GM19455 (cell line): Measurements from ENCODE around the gene LYSET.
A peak's percentile ranks its signal among the peaks of the same experiment; 100 is the strongest.
"Not testable (repeated sequence)": the region's sequence is repeated elsewhere in the genome, so short reads cannot be mapped to it uniquely, and the experiment has no call there.

Experiments used
- ATAC-seq: cut with Tn5 transposase; IDR thresholded peaks from one replicate; pipeline ENCODE4 v1.9.1; 2021; ENCODE audit not compliant: unreplicated experiment

The LYSET gene

DNA sequence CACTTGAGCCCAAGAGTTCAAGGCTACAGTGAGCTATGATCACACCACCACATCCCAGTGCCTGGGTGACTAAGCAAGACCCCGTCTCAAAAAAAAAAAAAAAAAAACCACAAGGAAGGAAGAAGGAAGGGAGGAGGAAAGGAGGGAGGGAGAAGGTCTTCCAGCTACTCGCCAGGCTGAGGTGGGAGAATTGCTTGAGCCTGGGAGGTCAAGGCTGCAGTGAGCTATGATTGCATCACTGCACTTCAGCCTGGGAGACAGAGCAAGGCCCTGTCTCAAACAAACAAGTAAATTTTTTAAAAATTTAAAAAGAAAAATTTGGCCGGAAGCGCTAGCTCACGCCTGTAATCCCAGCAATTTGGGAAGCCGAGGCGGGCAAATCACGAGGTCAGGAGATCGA lies 16.5 kb upstream of the LYSET start:
- not testable (repeated sequence) for ATAC-seq

- ATAC-seq, result not testable (repeated sequence)
Observed at GRCh38 chr14:93169619-93170018, 15.5 kb upstream of the LYSET start.

GRCh38 chr14:93170141-93170540 lies 15.0 kb upstream of the LYSET start:
- ATAC-seq, result not testable (repeated sequence)

DNA sequence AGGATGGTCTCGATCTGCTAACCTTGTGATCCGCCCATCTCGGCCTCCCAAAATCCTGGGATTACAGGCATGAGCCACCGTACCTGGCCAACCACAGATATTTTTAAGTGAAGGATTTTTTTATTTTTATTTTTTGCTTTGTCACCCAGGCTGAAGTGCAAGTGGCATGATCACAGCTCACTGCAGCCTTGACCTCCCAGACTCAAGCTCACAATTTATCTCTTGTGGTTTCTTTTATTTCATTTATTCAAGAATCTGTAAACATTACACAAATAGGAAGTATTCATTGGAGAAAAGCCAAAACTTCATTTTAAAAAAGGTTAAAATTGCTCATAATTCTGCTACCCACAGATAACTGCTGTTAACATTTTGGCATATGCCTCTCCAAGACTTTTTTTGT lies 13.7 kb upstream of the LYSET start:
- ATAC-seq, result no peak

DNA sequence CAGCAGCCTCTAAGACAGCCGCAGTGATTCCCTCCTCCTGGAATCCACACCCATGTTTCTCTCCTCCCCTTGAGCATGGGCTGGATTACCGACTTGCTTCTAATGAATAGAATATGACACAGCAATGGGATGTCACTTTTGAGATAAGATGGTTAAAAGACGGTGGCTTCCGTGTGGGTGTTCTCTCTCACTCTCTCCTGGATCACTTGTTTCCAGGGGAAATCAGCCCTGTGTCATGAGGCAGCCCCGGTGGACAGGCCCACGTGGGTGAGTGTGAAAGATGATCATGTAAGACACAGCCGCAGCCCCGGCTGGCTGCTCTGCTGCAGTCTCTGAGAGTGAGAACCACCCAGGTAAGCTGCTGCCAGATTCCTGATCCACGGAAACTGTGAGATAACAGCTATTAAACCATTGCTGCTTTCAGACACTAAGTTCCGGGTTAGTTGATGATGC lies 11.1 kb upstream of the LYSET start:
- ATAC-seq, result no peak

DNA sequence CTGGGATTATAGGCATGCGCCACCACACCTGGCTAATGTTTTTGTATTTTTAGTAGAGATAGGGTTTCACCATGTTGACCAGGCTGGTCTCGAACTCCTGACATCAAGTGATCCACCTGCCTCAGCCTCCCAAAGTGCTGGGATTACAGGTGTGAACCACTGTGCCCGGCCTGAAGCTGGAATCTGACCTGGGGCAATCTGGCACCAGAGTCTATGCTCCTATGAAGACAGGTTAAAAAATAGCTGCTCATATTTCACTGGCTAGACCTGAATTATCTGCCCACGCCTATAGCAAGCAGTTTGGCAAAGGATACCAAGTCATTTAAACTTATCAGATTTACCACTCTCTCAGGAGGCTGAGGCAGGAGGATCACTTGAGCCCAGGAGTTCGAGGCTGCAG lies 10.4 kb upstream of the LYSET start:
- not testable (repeated sequence) for ATAC-seq

- ATAC-seq, result no peak
Observed at GRCh38 chr14:93175492-93175891, 9.6 kb upstream of the LYSET start.

DNA sequence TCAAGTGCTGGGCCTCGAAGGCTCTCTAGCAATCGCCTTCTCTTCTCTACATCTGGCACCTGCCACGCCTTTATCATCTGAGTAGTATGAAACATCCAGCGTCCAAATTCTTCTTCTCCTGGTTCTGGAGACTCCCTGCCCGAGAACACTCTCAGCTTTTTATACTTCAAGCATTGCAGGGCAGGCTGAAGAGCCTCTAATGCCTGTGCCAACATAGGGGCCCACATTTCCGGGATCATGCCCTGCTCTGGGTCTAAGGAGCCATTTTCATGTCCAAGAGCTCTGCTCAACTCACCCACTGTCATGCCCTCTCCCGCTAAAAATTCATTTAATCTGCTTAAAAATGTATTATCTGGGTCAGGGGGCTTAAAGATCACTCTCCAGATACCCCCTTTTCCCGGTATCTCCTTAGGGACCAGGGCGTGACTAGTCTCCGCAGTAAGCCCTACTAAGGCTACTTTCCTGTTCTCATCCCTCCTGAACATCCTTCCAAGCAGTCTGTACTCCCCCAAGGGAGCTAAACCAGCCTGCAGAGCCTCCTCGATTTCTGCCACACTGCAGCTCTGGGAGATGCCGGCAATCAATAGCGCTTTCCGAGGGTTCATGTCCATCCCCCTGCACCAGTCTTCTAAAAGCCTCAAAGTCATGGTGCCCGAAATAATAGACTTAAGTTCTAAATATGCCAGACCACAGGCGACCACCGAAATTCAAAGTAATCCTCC lies 1.4 kb upstream of the LYSET start:
- ATAC-seq, result no peak

DNA sequence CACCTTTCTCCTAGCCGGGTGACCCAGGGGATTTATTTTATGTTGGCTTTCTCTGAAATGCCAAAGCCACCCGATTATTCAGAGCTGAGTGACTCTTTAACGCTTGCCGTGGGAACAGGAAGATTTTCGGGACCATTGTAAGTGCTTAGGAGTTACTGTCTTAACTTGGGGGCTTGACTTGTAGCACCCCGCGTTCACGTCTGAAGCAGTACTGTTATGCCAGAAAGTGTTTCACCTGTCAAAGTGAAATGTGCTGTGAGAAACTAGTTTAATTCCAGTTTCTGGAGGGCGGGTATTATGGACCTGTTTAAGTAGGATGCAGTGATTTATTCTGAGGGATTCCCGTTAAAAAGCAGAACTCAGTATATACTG lies 218 bp downstream of the LYSET start:
- peak; percentile 7 for ATAC-seq

GRCh38 chr14:93186466-93186865 lies 1.3 kb downstream of the LYSET start:
- ATAC-seq, result no peak

DNA sequence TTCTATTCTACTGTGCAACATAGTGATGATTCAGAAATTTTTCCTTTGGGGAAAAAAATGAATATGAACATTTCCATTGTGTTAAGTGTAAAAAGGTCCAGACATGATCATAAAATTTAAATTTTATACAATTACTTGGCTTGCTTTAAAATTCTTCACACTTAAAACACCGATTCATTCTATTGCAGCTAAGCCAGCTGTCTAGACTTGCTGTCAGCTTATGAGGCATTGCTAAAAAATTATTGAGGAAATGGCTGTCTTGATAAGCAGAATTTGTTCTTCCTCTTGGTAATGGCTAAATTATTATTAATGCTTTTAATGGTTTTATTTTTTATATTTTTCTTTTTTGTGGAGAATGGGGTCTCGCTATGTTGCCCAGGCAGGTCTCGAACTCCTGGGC lies 1.8 kb downstream of the LYSET start:
- no peak for ATAC-seq

DNA sequence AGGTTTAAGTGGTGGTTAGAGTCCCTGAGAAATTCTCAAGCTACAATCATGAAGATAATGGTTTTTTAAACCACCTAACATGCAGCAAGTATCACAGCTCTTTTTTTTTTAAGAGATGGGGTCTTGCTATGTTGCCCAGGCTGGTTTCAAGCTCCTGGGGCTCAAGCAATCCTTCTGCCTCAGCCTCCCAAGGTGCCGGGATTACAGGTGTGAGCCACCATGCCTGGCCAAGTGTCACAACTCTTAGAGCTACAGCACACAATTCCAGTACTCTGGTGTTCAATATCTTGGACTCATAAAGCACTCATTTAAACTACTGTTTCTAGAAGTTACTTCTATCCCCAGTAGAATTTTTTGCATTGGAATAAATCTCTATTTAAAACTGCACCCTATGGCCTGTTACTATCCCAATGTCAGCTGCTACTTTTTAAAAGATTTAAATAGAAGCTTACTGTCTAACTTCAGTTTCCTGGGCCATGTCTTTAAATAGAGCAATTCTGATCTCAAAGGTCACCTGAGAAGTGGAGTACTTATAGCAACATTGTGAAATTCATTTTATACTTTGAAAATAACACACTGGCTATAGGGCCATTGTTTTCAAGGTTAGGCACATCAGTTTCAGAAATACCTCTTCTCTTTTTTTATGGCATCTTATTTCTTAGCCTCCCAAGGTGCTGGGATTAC lies 10.3 kb downstream of the LYSET start:
- no peak for ATAC-seq

- ATAC-seq, result no peak
Observed at GRCh38 chr14:93199031-93199430, 13.9 kb downstream of the LYSET start.

- no peak for ATAC-seq
Observed at GRCh38 chr14:93200553-93200952, 15.4 kb downstream of the LYSET start.

GRCh38 chr14:93201155-93201704 lies 16.1 kb downstream of the LYSET start:
- no peak for ATAC-seq

- ATAC-seq, result peak; percentile 84
Observed at GRCh38 chr14:93206793-93207467, 21.8 kb downstream of the LYSET start, which contains the start of the genes GON7 and UBR7. Gene GON7, minus strand, starts transcription at chr14:93207065. Its CDS starts 28 bp downstream, at chr14:93207037. Gene UBR7, plus strand, starts transcription at chr14:93207256. Its CDS starts 36 bp downstream, at chr14:93207292.

- peak; percentile 42 for ATAC-seq
Observed at GRCh38 chr14:93207468-93208308, 22.6 kb downstream of the LYSET start.

GRCh38 chr14:93212432-93212831 lies 27.3 kb downstream of the LYSET start:
- ATAC-seq, result peak; percentile 63

DNA sequence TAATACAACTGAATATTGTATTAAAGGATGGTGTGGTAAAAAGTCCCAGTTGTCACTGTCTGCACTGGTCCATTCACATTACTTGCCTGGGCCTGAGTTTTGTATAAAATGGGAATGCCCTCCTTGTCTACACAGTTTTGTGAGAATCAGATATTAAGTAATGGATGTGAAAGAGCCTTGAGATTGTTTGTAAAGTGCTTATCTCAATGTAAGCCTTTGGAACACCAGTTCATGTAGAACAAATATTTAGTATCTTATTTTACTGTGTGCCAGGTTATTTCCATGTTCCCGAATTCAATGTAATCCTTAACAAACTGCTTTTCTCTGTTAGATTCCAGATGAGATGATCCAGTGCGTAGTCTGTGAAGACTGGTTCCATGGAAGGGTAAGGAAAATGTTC lies 29.5 kb downstream of the LYSET start:
- no peak for ATAC-seq

- no peak for ATAC-seq
Observed at GRCh38 chr14:93219103-93219726, 34.1 kb downstream of the LYSET start.
